Hepatocyte (in vitro differentiated cells): ENCODE data around the gene CYP2F1. TPM values are rescaled to one million over a fixed set of nuclear protein-coding genes. Genes with fewer than 3 reads are reported as not detected.

ENCODE experiments used
- DNase-seq: peaks from one replicate; pipeline ENCODE4 v3.0.0-alpha.2; 2016; ENCODE audit warnings: low spot score
- H2AFZ ChIP-seq: fragments of 200-600 bp; sonication (generic); 2 replicates; pipeline ENCODE4 v1.6.0; 2016; ENCODE audit warnings: antibody characterized with exemption, mild to moderate bottlenecking
- H3K27ac ChIP-seq: fragments of 200-600 bp; sonication (generic); 2 replicates; pipeline ENCODE4 v1.5.1; 2016; ENCODE audit warnings: mild to moderate bottlenecking
- H3K27me3 ChIP-seq: fragments of 200-600 bp; sonication (generic); 2 replicates; pipeline ENCODE4 v1.6.1; 2016
- H3K36me3 ChIP-seq: fragments of 200-600 bp; sonication (generic); replicated peaks from 2 replicates; pipeline ENCODE4 v1.5.1; 2016; ENCODE audit warnings: low read depth; ENCODE audit not compliant: insufficient read depth
- H3K4me1 ChIP-seq: fragments of 200-600 bp; sonication (generic); 2 replicates; pipeline ENCODE4 v1.5.1; 2016; ENCODE audit warnings: mild to moderate bottlenecking, moderate library complexity; ENCODE audit not compliant: insufficient read depth
- H3K4me2 ChIP-seq: fragments of 200-600 bp; sonication (generic); 2 replicates; pipeline ENCODE4 v1.6.0; 2016
- H3K4me3 ChIP-seq: fragments of 200-600 bp; sonication (generic); 2 replicates; pipeline ENCODE4 v1.5.1; 2016; ENCODE audit warnings: mild to moderate bottlenecking
- H3K79me2 ChIP-seq: fragments of 200-600 bp; sonication (generic); 2 replicates; pipeline ENCODE4 v1.6.0; 2017; ENCODE audit warnings: mild to moderate bottlenecking
- H3K9me2 ChIP-seq: fragments of 200-600 bp; sonication (generic); replicated peaks from 2 replicates; pipeline ENCODE4 v1.6.0; 2017; ENCODE audit warnings: mild to moderate bottlenecking; ENCODE audit not compliant: insufficient read depth
- H3K9me3 ChIP-seq: fragments of 200-600 bp; sonication (generic); 2 replicates; pipeline ENCODE4 v1.5.1; 2016; ENCODE audit warnings: low read depth, mild to moderate bottlenecking
- H4K20me1 ChIP-seq: fragments of 200-600 bp; sonication (generic); 2 replicates; pipeline ENCODE4 v1.6.0; 2016; ENCODE audit warnings: mild to moderate bottlenecking; ENCODE audit not compliant: insufficient read depth, poor library complexity, severe bottlenecking
- EZH2 ChIP-seq: fragments of 200-600 bp; sonication (generic); IDR thresholded peaks from 2 replicates; pipeline ENCODE4 v1.6.1; 2016; ENCODE audit warnings: antibody characterized with exemption, mild to moderate bottlenecking, borderline replicate concordance
- EZH2phosphoT487 ChIP-seq: fragments of 200-600 bp; sonication (generic); IDR thresholded peaks from one replicate; pipeline ENCODE4 v1.6.1; 2018; ENCODE audit warnings: antibody characterized with exemption, mild to moderate bottlenecking, low read depth, moderate library complexity; ENCODE audit not compliant: unreplicated experiment, severe bottlenecking
- WGBS: methylation state at CpG from one replicate; pipeline ENCODE4 v1.1.6; 2016; ENCODE audit warnings: low lambda C conversion rate; ENCODE audit errors: missing lambda C conversion rate; 5-methylcytosine and 5-hydroxymethylcytosine counted together
- polyA plus RNA-seq: library from polyadenylated mRNA; unstranded; fragments of >200 nt; fragmentation: Nextera tagmentation; extraction: Ambion mirVana; gene quantifications from 2 replicates; pipeline ENCODE4 v1.2.1, GENCODE V29; 2016
- total RNA-seq: library from RNA; depleted of rRNA; stranded (reverse); fragments of >200 nt; gene quantifications from 2 replicates; pipeline ENCODE4 v1.2.3, GENCODE V29; 2014
- TF ChIP-seq, protein P1 (sequence below): fragments of 200-600 bp; sonication (generic); IDR thresholded peaks from 2 replicates; pipeline ENCODE4 v1.5.1; 2016; ENCODE audit warnings: antibody characterized with exemption, mild to moderate bottlenecking; ENCODE audit not compliant: poor library complexity

CYP2F1 gene
- total and polyA plus RNA-seq, 2 experiments from 2014 or later = not detected

DNA sequence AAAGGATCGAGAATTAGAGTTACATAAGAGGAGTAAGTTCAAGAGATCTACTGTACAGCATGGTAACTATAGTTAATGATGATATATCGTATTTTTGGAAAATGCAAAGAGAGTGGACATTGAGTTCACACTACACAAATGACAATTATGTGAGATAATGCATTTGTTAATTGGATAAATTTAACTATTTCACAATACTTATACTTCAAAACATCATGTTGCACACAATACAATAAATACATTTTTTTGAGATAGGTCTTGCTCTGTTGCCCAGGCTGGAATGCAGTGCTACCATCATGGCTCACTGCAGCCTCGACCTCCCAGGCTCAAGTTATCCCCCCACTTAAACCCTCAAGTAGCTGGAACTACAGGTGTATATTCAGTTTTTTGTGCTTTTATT lies 8.1 kb upstream of the CYP2F1 start:
- Histone ChIP-seq H3K4me3 (no peak overlapping the region), H3K36me3 (no peaks in the 10 kb centered on the region), H3K27me3 (no peaks in the 10 kb centered on the region), H2AFZ (no peak overlapping the region), H3K9me2 (no peaks in the 10 kb centered on the region), H3K9me3 (no peaks in the 10 kb centered on the region), H3K4me2 (no peak overlapping the region), H3K79me2 (no peaks in the 10 kb centered on the region), H3K4me1 (no peaks in the 10 kb centered on the region), H3K27ac (no peak overlapping the region), H4K20me1 (no peaks in the 10 kb centered on the region)
- DNase-seq = no peak
- 93% methylated on average over 3 of the region's 3 CpGs for WGBS
- TF ChIP-seq EZH2 (no peak), EZH2phosphoT487 (no peak)
- TF ChIP-seq, protein P1, sequence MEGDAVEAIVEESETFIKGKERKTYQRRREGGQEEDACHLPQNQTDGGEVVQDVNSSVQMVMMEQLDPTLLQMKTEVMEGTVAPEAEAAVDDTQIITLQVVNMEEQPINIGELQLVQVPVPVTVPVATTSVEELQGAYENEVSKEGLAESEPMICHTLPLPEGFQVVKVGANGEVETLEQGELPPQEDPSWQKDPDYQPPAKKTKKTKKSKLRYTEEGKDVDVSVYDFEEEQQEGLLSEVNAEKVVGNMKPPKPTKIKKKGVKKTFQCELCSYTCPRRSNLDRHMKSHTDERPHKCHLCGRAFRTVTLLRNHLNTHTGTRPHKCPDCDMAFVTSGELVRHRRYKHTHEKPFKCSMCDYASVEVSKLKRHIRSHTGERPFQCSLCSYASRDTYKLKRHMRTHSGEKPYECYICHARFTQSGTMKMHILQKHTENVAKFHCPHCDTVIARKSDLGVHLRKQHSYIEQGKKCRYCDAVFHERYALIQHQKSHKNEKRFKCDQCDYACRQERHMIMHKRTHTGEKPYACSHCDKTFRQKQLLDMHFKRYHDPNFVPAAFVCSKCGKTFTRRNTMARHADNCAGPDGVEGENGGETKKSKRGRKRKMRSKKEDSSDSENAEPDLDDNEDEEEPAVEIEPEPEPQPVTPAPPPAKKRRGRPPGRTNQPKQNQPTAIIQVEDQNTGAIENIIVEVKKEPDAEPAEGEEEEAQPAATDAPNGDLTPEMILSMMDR = no peak

DNA sequence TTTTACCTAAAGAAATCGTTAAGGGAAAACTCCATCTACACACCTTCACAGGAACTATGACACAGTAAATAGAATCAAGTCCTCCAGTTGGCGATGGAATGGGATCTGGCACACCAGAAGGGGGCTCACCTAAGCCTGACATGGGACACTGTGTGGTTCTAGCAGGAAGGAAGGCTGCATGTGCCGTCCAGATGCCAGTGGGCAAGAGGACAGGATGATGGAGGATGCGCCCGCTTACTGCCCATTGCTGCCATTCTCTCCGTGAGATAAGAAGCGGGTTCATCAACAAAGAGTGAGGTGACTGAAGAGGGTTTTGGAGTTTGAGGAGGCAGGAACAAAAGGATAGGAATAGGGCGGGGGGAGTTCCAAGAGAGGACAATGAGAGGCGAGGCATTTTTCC lies 2.9 kb upstream of the CYP2F1 start:
- Histone ChIP-seq H4K20me1 (no peaks in the 10 kb centered on the region), H3K36me3 (no peaks in the 10 kb centered on the region), H3K4me2 (no peak overlapping the region), H3K27me3 (no peaks in the 10 kb centered on the region), H3K79me2 (no peaks in the 10 kb centered on the region), H3K4me3 (no peak overlapping the region), H3K27ac (no peak overlapping the region), H3K4me1 (no peaks in the 10 kb centered on the region), H3K9me2 (no peaks in the 10 kb centered on the region), H3K9me3 (no peaks in the 10 kb centered on the region), H2AFZ (no peak overlapping the region)
- no peak for DNase-seq
- TF ChIP-seq, protein P1 = no peak
- TF ChIP-seq EZH2 (no peak), EZH2phosphoT487 (no peak)
- 91% methylated on average over 9 of the region's 9 CpGs for WGBS

DNA sequence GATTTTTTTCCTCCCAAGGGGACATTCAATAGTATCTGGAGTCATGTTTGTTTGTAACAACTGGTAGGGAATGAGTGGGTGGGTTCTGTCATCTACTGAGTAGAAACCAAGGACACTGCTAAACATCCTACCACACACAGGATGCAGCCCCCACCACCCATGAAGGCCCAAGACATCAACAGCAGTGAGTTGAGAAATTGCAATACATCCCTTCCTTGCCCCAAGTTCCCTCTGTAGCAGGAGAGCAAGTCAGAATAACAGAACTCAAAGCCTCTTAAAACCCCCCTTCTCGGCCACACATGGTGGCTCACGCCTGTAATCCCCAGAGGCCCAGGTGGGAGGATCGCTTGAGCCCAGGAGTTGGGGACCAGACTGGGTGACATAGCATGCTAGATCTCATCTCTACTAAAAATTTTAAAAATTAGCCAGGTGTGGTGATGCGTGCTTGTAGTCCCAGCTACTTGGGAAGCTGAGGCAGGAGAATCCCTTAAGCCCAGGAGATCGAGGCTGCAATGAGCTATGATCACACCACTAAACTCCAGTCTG lies 2.4 kb upstream of the CYP2F1 start:
- Histone ChIP-seq H3K4me3 (no peak overlapping the region), H3K27ac (no peak overlapping the region), H4K20me1 (no peaks in the 10 kb centered on the region), H3K36me3 (no peaks in the 10 kb centered on the region), H3K27me3 (no peaks in the 10 kb centered on the region), H3K79me2 (no peaks in the 10 kb centered on the region), H3K9me2 (no peaks in the 10 kb centered on the region), H3K4me2 (no peak overlapping the region), H3K4me1 (no peaks in the 10 kb centered on the region), H2AFZ (no peak overlapping the region), H3K9me3 (no peaks in the 10 kb centered on the region)
- WGBS = 94% methylated on average over 5 of the region's 5 CpGs
- TF ChIP-seq, protein P1 = no peak
- TF ChIP-seq EZH2phosphoT487 (no peak), EZH2 (no peak)
- no peak for DNase-seq
